NB4 (cell line): ENCODE results near the gene MYO1A.

Experiments used
- CTCF ChIP-seq: IDR thresholded peaks from one replicate; pipeline ENCODE4 v1.5.1; 2012; ENCODE audit warnings: low read depth, low read length
- MAX ChIP-seq: IDR thresholded peaks from 2 replicates; pipeline ENCODE4 v1.6.1; 2011; ENCODE audit warnings: low read depth, low read length
- POLR2A ChIP-seq: IDR thresholded peaks from 2 replicates; pipeline ENCODE4 v1.6.1; 2011; ENCODE audit warnings: mild to moderate bottlenecking; ENCODE audit not compliant: insufficient read length; ENCODE audit errors: extremely low read depth

GRCh38 chr12:57094208-57095160 is 44.6 kb upstream of the MYO1A start:
- no peak for TF ChIP-seq CTCF
- TF ChIP-seq POLR2A: no peak
- no peak for TF ChIP-seq MAX
